GM19025 (cell line): ENCODE results near the gene SYNPO.

Source experiments
- ATAC-seq: cut with Tn5 transposase; IDR thresholded peaks from one replicate; pipeline ENCODE4 v1.9.1; 2021; ENCODE audit warnings: mild to moderate bottlenecking, low read depth, moderate library complexity; ENCODE audit not compliant: unreplicated experiment

SYNPO gene

DNA sequence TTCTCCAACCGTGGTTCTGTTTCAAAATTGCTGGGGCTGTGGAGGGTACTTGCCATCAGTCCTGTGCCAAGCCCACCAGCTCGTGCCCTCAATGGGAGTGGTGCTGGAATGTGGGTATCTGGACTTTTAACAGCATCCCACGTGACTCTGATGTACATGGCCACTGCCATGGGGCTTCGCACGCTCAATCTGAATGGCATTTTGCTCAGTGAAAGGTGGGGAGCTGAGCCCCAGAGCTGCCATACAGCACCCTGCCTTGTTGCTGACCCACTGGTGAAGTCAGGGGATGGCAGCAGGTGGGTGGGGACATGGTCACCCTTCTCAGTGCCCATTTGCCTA, 16.6 kb upstream of the SYNPO start:
- no peak for ATAC-seq

DNA sequence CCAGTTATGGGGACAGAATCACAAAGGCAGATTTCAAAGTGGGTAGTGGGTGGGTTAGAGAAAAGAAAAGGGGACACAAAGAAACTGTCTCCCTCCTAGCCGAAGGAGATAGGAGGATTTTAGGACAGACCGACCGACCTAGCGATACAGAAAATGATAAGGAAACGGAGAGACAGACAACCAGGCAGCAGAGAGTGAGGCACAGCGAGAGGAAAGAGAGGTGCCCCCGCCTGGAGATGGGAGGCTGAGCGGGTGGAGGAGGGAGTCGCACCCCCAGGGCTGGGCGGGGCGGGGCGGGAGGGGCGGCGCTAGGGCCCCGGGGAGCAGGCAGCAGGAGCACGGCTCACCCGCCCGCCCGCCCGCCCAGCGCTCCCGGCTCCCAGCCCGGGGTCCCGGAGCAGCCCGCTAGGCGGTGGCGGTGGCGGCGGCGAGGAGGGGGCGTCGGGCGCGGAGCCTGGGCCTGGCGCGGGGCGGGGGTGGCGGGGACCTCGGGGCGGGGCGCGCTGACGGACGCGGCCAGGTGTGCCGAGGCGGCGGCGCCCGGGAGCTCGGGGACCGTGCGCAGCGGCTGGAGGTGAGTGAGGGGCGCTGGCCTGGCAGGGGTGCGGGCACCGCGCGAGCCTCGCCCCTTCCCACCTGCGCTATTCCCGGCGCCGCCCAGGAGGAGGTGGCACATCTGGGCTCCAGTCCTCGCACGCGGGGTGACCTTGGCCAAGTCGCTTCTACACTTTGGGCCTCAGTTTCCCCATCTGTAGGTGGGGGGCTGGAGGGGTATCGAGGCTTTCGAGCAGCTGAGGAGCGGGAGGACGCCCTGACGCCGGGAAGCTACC, 15.9 kb upstream of the SYNPO start:
- ATAC-seq = peak; percentile 30

DNA sequence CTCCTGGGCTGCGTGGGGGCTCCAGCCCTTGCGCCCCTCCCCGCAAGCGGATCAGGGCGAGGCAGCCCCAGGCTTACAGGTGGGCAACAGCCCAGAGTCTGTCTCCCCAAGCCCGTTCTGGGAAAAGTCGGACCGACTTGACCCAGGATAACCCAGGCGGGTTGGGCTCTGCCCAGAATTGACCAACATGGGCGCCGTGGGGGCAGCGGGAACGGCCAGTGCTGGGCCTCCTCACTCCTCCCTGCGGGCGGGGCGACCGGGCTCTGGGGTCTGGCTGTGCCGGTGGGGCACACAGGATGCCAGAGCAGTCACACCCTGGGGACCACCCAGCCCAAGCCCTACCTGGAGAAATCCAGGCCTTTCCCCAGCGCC, 15.3 kb upstream of the SYNPO start:
- no peak for ATAC-seq

DNA sequence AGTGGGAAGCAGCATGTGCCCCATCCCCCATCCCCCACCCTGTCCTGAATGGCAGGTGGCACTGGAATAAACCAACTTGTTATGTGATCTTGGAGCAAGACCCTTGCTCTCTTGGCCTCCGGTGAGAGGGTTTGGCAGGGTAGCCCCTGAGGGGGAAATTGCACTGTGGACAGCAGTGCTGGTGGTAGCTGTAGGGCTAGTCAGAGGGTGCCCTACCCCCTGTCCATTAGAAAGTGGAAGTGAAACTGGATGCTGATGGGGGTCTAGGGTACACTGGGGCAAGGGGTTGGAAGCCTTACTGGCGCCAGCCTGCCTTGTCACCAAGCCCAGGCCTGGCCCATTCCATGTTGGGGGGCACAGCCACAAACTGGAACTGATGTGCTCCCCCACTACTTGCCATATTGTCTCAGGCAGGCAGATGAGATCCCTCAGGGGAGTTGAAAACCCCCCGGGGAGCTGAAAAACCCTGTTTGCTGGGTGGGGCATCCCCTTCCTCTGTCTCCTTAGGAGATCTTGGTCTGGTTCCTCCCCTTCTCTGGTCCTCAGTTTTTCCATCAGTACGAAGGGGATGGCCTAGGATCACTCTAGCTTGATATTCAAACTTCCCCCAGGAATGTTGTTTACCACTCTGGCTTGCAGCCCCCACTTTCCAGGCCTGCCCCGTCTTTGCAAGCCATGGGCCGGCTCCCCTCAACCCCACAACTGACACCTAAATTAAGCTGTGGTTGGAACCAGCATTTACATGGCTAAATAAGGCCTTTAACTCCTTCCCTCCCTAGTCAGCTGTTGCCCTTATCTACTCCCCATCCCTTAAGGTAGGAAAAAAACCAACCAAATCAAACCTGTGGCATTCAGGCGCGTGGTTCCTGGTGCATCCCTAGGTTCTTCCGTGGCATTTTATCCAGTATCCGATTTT, 14.4 kb upstream of the SYNPO start:
- ATAC-seq = peak; percentile 48

DNA sequence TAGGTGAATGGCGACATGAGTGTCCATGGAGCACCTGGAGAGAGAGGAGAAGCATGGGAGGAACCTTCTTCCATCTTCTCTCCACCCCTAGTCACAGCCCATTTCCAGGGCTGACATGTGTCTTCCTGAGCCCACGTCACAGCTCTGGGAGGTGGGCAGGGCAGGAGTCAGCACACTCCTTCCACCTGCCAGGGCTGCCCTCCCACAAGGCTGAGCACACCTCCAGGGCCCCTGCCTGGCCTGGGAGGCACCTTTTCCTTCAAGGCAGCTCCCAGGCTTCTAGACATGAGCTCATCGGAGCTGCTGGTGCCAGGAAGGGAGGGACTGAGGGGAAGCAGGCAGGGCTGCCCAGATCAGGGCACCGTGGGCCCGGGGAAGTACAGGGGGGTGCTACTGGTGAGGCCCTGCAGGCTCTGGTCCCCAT, 13.6 kb upstream of the SYNPO start:
- no peak for ATAC-seq

DNA sequence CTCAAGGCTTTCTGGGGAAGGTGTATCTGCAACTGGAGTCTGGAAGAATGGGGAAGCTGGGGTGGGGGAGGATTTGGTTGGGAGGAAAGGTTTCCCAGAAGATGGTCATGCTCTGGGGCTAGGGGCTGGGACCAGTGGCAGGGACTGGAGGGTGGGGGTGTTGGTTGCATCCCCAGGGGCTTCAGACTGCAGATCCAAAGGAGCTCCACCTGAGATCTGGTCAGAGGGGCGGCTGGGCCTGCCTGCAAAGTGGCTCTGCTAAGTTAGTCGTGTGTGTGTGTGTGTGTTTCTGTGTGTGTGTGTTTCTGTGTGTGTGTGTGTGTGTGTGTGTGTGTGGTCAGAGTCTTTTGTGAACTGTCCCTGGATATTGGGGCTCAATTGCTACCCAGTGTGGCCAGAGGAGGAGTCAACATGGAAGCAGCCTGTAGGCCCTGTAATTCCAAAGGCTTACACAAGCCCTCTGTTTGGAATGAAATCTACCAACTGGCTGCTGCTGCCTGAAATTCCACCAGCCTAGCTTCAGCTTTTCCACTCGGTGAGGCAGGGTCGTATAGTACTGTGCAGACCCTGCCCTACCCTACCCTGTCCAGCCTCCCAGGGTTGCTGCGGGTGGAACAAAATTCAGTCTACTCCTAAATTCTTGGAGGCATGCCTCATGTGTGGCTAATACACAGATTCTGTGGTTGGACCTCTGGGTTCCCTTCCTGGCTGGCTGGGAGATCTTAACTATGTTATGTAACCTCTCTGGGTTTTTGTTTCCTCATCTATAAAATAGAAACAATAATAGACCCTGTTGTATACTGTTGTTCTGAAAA, 12.5 kb upstream of the SYNPO start:
- no peak for ATAC-seq

DNA sequence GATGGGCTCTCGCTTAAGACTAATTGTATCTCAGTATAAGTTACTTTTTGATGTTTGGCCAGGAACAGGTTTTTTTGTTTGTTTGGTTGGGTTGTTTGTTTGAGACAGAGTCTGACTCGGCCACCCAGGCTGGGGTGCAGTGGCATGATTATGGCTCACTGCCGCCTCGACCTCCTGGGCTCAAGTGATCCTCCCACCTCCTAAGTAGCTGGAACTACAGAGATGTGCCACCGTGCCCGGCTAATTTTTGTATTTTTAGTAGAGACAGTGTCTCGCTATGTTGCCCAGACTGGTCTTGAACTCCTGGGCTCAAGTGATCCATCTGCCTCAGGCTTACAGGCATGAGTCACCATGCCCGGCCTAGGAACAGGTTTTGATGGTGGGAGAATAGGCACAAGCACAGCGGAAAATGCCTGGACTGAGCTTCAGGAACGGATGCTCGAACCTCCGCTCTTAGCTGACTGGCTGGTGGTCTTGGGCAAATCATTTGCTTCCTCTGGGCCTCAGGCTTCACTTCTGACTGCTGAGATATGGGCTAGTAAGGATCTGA, 11.4 kb upstream of the SYNPO start:
- no peak for ATAC-seq

DNA sequence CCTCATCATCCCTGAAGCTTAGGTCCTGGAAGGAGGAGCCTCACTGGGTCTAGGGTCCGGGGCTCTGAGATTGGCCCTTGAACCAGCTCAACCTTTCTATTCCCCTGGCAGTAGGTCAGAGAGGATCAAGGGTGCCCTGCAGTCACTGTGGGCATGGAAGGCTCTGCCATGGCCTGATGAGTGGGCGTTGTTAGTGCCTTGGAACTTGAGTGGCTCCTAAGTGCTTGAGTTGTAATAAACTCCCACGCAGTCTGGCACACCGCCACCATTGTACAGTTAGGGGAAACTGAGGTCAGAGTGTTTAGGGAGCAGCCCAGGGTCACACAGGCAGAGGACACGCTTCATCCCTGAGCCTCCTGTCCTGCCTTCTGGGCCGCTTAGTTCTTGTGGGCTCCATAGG, 10.4 kb upstream of the SYNPO start:
- ATAC-seq = no peak

DNA sequence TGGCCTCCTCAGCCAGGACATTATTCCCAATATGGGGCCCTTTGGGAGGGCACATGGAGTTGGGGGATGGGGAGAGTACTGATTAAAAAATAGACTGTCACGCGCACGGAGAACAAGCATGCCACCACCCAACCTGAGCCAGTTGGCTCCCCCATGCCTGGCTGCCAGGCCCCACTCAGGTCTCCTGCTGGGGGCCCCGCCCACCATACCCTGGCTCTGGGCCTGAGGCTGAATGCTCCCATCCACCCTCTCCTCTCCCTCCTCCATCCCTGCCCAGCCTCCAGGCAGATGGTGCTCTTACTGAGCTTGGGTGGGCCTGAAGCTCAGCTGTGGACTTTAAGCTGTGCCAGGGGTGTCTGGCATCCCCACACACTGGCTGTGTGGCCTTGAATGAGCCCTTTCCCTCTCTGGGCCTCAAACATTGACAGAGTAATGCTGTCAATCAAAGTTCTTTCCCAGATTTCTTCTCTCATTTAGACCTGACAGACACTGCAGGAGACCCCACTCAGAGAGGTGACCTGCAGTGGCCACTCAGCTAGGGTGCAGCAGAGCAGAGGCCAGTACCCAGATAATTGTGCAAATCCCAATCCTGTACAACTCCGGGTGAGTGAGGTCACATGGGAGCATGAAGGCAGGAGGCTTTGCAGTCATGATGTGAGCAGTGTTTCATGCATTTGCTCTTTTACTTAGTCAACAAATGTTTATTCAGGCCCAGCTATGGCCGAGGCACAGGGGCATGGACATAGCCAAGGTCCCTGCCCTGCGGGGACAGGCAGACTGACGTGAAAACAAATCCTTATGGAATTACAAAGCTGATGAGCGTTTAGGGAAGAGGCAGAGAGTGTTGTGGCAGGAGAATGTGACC, 9.8 kb upstream of the SYNPO start:
- no peak for ATAC-seq

DNA sequence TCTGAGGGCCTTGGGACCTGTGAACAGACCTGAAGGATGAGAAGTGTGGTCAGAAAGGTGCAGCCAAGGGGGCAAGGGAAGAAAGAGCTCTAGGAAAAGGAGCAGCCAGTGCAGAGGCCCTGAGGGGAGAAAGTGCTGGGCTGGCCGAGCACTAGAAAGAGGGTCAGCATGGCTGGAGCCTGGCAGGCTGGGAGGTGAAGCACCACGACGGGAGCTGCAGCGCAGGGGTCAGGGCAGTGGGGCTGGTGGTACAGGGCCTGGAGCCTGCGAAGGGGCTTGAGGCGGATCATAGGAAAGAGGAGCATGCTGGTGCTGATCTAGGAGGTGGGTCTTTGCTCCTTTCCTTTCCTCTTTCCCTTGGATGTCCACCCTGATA, 9.1 kb upstream of the SYNPO start:
- ATAC-seq = no peak

DNA sequence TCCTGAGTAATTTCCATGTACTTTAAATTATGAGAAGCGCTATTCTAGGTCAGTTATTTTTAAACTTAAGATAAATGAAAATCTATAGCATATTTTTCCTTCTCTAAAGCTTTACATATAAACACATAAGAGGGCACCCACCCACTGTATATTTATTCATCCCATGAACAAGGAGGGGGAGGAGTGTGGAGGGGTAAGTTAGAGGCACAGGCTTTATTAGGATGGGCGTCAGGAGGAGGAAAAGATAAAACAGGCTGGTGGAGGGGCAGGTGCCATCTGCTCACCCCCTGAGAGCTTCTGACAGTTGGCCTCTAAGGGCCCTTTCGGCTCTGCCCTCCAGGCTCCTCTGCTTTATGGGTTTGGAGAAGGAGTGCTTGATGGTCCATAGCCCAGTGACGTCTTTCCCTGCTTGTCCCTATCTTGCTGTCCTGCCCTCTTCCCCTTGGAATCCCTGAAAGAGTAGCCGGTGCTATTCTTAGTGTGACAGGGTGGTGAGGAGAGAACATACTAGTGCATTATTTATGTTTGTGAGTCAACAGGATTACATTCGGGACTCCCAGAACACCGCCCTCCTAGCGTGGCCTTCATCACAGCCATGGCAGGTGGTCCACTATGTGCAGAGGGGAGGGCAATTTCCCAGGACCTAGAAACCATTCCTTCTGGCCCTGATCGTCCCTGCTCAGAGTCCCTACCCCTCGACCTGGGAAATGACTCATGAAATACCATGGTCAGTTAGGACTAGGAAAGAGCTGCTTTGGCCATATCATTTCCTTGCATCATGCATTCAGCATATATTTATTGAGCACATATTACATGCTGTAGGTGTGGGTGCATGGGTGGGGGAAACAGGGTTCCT, 7.9 kb upstream of the SYNPO start:
- ATAC-seq = no peak

DNA sequence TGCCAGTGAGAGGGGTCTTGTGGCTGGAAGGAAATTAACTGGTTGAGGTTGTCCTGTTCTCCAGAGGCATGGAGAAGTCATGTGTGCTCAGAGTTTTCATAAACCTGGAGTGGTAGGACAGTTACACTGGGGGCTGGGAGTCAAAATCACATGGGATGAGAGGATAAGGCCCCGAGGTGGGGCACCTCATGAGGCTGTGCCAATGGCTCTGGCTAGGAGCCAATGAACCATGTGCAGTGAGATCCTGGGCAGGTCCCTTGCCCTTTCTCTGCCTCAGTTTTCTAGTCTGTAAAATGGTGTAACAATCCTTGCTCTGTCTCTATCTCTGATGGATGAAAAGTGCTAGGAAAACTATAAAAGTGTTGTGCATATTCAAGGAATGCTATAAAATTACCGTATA, 7.0 kb upstream of the SYNPO start:
- no peak for ATAC-seq

DNA sequence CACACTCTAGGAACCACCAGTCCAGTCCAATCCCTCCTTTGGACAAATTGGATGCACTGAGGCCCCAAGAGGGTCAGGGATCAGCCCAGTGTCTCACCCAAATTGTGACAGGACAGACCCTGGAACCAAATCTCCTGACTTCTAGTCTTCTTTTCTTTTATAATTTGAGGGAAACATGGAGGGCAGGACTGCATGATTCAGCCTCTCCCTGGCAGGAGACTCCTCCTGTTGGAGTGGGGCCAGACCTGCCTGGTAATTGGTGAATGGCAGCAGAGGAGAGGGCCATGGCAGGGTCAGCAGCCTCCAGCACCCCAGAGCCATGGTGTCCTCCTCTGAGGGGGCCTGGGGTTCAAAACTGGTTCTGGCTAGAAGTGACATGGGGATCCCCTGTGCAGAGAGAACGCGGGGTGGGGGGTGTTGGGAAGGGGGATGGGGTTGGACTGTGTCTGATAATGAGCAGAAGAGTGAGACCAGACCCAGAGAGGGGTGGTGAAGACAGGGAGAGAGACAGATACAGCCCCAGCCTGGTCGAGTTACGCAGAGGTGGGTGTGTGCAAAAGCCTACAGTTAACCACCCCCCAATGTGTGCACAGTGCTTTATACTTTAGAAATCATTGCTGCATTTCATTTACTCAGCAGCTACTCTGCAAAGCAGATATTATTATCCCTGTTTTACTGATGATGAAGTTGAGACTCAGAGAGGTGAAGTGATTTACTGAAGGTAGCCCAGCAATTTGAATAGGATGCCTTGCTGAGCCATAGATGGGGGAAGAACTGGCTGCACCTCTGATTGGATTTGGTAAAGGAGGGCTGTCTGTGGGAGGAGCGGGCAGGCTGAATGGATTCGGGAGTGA, 3.8 kb upstream of the SYNPO start:
- no peak for ATAC-seq

DNA sequence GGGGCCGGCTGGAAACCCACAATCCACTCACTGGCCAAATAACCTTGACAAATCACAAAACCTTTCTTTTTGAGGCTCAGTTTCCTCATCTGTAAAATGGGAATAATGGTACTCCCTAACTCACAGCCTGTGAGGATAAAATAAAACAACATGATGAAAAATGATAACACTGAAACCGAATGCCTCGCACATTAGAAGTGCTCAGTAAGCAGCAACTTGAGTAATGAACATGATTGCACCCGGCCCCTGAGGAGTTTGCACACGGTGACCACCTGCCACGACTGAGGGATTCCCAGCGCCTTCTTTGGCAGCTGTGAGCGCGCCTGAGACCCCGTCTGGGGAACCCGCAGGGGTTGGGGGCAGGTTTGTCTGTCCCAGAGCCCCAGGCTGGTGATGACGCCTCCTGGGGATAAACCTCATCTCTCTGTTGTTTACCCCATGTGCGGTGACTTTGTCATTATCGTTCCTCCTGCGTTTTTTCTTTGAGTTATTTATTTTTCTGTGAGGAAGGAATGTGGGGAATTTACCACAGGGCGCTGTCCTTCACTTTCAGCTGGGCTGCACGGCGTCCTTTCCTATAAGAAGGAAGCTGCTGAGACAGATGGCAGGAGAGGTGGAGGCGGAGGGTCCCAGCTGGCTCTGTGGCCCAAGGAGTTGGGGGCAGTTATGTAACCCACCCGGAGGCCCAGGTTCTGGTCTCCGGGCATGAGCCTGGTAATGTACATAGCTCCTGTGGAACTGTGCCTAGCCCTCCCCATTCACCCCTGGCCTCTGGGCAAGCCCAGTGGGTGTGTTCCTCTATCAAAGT, 3.0 kb upstream of the SYNPO start:
- no peak for ATAC-seq

DNA sequence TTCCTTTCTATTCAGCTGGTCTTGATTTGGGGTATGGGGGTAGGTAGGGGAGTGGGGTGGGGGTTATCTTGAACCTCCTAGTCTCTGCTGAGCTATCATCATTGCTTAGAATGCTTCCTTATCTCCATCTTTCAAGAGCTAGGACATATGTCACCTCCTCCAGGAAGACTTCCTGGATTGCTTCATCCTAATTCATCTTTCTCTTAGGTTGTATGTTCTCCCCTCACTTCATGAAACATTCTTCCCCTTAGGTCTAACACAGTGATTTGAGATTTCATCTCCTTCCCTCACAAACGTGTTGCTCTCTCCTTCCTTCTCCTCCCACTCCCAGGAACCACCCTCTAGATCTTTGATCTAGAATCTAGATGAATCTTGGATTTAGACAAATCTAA, 2.4 kb upstream of the SYNPO start:
- no peak for ATAC-seq

DNA sequence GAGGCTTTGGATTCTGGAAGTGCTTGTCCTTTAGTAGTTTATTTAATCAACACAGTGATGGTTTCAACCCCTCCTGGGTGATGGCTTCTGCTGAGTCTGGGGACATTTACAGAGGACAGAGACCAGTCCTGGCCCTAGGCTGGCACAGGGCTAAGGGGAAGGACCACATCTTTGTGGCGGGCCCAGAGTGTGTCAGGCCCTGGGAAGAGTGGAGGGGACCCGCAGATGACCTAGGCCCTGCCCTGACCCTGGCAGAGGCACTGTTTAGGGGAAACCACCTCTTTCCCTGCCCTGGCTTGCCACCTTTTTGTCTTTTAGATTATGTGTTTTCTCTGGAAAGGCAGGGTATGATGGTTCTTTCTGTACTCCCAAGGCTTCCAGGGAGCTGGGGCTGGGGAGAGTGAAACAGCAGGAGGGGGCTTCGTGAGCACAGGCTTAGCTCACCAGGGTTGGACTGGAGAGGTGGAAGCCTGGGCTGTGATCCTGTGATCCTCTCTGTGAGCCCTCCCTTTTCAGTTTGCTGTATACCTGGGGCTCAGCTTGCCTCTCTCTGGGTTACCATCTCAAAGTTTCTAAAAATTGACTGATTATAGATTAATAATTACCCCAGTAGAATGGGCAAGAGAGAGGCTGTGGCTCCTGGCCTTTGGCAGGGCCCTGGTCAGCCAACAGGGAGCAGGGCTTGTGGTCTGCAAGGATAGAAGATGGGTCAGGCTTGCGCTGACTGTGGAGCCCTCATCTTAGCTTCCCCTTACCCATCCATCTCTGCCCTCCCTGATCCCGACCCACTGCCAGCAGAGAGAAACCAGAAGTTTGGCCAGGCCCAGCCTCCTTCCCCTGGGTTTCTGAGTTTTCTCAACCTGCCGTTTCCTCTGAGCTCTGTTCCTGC, 1.7 kb upstream of the SYNPO start:
- ATAC-seq = no peak
